HL-60 (cell line): Measurements from ENCODE around the gene CYP26A1.

Experiments used
- CTCF ChIP-seq: IDR thresholded peaks from one replicate; pipeline ENCODE4 v1.5.1; 2011; ENCODE audit warnings: low read length, control low read depth, inconsistent platforms; ENCODE audit not compliant: insufficient read depth
- GABPA ChIP-seq: IDR thresholded peaks from 2 replicates; pipeline ENCODE4 v1.6.1; 2012; ENCODE audit warnings: low read depth

DNA sequence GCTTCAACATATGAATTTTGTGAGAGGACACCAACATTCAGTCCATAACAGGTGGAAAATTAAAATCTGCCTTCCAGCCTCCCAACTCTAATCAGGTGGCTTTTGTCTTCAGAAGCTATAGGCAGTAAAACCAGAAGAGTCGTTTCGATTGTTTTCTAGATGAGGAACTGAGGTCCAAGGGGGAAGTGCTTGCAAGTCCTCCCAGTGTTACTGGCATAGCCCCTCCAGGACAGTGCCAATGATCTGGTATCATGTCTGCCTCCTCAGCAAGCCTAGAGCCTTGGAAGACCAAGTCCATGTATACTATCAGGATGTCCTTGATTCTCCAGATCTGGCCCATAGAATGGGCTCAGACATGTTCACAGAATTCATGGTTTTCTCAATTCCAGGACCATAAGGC, 16.9 kb downstream of the CYP26A1 start:
- TF ChIP-seq CTCF (no peak), GABPA (no peak)
